ENCODE results near the gene HPN.

Gene HPN

DNA sequence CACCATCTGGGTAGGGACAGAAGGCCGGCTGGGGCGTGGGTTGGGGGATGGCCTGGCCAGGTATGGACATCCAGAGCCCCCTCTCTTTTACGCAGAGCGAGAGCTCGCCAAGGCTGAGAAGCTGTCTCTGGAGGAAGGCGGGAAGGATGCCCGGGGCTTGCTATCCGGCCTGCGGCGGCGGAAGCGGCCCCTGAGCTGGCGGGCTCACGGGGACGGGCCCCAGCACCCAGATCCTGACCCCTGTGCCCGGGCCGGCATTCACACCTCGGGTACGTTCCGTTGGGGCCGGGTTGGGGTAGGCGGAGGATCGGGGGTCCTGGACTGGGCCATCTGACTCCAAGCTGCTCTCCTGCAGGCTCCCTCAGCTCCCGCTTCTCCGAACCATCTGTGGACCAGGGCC lies 19.9 kb upstream of the HPN start:
- TF ChIP-seq, protein P1, sequence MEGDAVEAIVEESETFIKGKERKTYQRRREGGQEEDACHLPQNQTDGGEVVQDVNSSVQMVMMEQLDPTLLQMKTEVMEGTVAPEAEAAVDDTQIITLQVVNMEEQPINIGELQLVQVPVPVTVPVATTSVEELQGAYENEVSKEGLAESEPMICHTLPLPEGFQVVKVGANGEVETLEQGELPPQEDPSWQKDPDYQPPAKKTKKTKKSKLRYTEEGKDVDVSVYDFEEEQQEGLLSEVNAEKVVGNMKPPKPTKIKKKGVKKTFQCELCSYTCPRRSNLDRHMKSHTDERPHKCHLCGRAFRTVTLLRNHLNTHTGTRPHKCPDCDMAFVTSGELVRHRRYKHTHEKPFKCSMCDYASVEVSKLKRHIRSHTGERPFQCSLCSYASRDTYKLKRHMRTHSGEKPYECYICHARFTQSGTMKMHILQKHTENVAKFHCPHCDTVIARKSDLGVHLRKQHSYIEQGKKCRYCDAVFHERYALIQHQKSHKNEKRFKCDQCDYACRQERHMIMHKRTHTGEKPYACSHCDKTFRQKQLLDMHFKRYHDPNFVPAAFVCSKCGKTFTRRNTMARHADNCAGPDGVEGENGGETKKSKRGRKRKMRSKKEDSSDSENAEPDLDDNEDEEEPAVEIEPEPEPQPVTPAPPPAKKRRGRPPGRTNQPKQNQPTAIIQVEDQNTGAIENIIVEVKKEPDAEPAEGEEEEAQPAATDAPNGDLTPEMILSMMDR (IDR thresholded peaks at IDR 0.05; ENCODE audit: low read depth, low read length) = no peak
- in situ Hi-C loops (cut with HindIII; ENCODE audit: low sequenced_read_pairs) = no loop called here
- DNase-seq (ENCODE audit: low read depth, low spot score) = no peak
- H3K4me3 ChIP-seq (ENCODE audit: low read depth, low read length) = no peak overlapping the region

DNA sequence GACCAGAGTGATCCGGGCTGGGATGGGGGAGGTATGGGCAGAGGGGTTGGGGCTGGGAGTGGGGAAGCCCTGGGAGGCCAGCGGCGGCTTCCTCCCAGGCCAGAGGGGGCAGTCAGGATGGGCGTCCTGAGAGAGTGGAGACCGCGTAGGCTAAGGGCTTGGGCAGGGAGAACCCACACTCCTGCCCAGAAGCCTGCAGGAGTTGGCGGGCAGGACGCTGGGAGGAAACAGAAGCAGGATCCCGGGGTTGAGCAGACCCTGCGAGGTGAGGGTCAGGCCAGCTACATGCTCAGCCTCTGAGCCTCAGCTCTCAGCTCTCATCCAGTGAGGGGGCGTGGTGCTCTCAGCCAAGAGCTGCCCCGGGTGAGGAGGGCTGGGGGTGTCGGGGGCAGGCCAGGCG lies 19.1 kb upstream of the HPN start:
- H3K4me3 ChIP-seq (ENCODE audit: low read depth, low read length) = no peak overlapping the region
- TF ChIP-seq, protein P1 (IDR thresholded peaks at IDR 0.05; ENCODE audit: low read depth, low read length) = no peak
- DNase-seq (ENCODE audit: low read depth, low spot score) = no peak
- in situ Hi-C loops (cut with HindIII; ENCODE audit: low sequenced_read_pairs) = no loop called here

DNA sequence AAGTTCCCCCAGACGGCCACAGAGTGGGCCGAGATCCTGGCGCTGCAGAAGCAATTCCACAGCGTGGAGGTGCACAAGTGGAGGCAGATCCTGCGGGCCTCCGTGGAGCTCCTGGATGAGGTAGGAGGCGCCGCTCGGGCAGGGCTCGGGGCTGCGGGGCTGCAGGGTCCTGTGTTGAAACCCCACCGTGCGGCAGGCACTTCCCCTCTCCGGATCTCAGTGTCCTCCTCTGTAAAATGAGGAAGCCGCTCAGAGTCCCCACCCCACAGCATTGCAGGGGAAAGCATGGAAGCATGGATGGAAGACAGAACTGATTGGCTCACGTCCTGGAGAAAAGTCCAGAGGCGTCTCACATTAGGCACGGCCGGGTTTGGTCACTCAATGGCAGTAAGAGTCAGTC lies 18.1 kb upstream of the HPN start:
- TF ChIP-seq, protein P1 (IDR thresholded peaks at IDR 0.05; ENCODE audit: low read depth, low read length) = no peak
- DNase-seq (ENCODE audit: low read depth, low spot score) = no peak
- in situ Hi-C loops (cut with HindIII; ENCODE audit: low sequenced_read_pairs) = no loop called here
- H3K4me3 ChIP-seq (ENCODE audit: low read depth, low read length) = no peak overlapping the region

DNA sequence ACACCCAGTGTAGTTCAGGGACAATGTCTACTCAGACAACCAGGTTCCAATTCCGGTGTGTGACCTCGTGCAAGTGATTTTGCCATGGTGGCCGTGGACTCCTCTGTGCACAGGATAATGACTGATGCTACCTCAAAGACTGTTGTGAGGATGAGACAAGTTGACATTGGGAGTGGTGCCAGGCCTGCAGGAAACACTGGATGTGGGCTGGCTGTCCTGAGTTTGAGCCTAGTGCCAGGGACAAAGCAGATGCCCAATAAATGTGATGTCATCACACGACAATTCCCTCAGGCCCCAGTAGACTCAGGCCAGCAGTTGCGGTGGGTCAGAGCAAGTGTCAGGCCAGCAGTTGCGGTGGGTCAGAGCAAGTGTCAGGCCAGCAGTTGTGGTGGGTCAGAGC lies 17.4 kb upstream of the HPN start:
- in situ Hi-C loops (cut with HindIII; ENCODE audit: low sequenced_read_pairs) = no loop called here
- no peak for DNase-seq (ENCODE audit: low read depth, low spot score)
- no peak overlapping the region for H3K4me3 ChIP-seq (ENCODE audit: low read depth, low read length)
- TF ChIP-seq, protein P1 (IDR thresholded peaks at IDR 0.05; ENCODE audit: low read depth, low read length) = no peak

DNA sequence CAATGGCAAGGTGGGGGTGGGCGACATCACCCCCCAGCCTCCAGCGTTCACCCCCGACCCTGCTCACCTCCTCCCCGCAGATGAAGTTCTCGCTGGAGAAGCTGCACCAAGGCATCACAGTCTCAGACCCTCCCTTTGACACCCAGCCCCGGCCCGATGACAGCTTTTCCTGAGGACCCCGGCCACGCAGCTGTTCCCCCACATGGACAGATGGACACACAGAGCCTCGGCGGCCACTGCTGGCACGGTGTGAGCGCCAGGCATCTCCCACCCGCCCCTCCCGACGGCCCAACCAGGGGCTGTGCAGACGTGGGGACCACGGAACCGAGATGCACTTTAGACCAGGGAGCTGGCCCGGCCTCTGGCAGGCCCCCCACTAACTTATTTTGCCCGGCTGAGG lies 15.6 kb upstream of the HPN start:
- in situ Hi-C loops (cut with HindIII; ENCODE audit: low sequenced_read_pairs) = no loop called here
- no peak overlapping the region for H3K4me3 ChIP-seq (ENCODE audit: low read depth, low read length)
- no peak for DNase-seq (ENCODE audit: low read depth, low spot score)
- TF ChIP-seq, protein P1 (IDR thresholded peaks at IDR 0.05; ENCODE audit: low read depth, low read length) = no peak

DNA sequence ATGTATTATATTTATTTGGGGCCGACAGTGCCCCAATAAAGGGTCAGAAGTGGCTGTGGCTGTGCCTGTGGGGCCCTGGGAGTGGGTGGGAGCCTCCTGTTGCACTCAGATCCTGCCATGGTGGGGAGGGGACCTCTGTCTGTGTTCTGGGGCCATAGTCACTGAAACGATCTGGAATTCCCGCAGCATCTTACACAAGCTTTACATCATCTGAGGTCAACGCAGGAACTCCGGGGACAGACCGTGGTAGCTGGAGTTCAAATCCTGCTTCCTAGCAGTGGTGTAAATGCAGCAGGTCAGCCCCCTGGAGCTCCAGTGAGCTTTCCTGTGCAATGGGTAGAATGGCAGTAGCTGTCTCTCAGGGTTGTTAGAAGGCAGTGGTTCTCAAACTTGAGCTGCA lies 15.1 kb upstream of the HPN start:
- in situ Hi-C loops (cut with HindIII; ENCODE audit: low sequenced_read_pairs) = no loop called here
- TF ChIP-seq, protein P1 (IDR thresholded peaks at IDR 0.05; ENCODE audit: low read depth, low read length) = no peak
- no peak for DNase-seq (ENCODE audit: low read depth, low spot score)
- H3K4me3 ChIP-seq (ENCODE audit: low read depth, low read length) = no peak overlapping the region

DNA sequence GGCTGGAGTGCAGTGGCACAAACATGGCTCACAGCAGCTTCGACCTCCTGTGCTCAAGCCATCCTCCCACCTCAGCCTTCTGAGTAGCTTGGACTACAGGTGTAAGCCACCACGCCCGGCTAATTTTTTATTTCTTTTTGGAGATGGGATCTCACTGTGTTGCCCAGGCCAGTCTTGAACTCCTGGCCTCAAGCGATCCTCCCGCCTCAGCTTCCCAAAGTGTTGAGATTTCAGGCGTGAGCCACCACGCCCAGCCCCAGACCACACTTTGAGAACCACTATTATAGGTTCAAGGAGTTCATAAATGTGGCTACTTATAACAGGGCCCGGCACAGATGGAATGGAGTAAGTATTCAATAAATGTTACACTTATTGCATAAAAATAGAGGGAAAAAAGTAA lies 14.5 kb upstream of the HPN start:
- H3K4me3 ChIP-seq (ENCODE audit: low read depth, low read length) = no peak overlapping the region
- TF ChIP-seq, protein P1 (IDR thresholded peaks at IDR 0.05; ENCODE audit: low read depth, low read length) = no peak
- in situ Hi-C loops (cut with HindIII; ENCODE audit: low sequenced_read_pairs) = no loop called here
- no peak for DNase-seq (ENCODE audit: low read depth, low spot score)
